Measurements from ENCODE around the gene TP53TG5.

DNA sequence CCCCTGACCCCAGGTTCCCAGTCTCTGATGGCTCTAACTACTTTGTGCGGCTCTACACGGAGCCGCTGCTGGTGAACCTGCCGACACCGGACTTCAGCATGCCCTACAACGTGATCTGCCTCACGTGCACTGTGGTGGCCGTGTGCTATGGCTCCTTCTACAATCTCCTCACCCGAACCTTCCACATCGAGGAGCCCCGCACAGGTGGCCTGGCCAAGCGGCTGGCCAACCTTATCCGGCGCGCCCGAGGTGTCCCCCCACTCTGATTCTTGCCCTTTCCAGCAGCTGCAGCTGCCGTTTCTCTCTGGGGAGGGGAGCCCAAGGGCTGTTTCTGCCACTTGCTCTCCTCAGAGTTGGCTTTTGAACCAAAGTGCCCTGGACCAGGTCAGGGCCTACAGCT, 47.4 kb upstream of the TP53TG5 start:
- TF ChIP-seq, protein P1, sequence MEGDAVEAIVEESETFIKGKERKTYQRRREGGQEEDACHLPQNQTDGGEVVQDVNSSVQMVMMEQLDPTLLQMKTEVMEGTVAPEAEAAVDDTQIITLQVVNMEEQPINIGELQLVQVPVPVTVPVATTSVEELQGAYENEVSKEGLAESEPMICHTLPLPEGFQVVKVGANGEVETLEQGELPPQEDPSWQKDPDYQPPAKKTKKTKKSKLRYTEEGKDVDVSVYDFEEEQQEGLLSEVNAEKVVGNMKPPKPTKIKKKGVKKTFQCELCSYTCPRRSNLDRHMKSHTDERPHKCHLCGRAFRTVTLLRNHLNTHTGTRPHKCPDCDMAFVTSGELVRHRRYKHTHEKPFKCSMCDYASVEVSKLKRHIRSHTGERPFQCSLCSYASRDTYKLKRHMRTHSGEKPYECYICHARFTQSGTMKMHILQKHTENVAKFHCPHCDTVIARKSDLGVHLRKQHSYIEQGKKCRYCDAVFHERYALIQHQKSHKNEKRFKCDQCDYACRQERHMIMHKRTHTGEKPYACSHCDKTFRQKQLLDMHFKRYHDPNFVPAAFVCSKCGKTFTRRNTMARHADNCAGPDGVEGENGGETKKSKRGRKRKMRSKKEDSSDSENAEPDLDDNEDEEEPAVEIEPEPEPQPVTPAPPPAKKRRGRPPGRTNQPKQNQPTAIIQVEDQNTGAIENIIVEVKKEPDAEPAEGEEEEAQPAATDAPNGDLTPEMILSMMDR (IDR thresholded peaks at IDR 0.05) = no peak
- no peak for TF ChIP-seq EP300 (IDR thresholded peaks at IDR 0.05)
- TF ChIP-seq POLR2AphosphoS5 (IDR thresholded peaks at IDR 0.05) = no peak
